ENCODE results near the gene COA7. TPM values are rescaled to one million over a fixed set of nuclear protein-coding genes. Genes with fewer than 3 reads are reported as not detected.

The COA7 gene
- total and polyA plus RNA-seq, 10 of the 15 experiments (the other 5 are each of a cell fraction or from before 2014, with no cell fraction given) = 7.5 to 20.2 (median 15.4) TPM

- no TSS peak for BruUV-seq (replicated peaks)
- Histone ChIP-seq H3K36me3 (ENCODE audit: control insufficient read depth in 2 of 2, insufficient read depth in 2 of 2, low read length in 1 of 2) (no peaks in the 10 kb centered on the region), H3K4me1 (ENCODE audit: control insufficient read depth, insufficient read depth, low read length) (0 out of 2 replicates have a peak, but pooled peaks cover 5% of the 10 kb centered on the region), H2AFZ (ENCODE audit: control insufficient read depth, low read depth, low read length) (no peak overlapping the region), H3K9ac (ENCODE audit: control insufficient read depth, insufficient read depth, low read length) (no peak overlapping the region), H3K79me2 (ENCODE audit: control insufficient read depth, insufficient read depth, low read length) (no peaks in the 10 kb centered on the region), H3K9me3 (replicated peaks; ENCODE audit: control insufficient read depth, insufficient read depth, low read length) (no peaks in the 10 kb centered on the region), H4K20me1 (ENCODE audit: control insufficient read depth, insufficient read depth) (no peaks in the 10 kb centered on the region), H3K27ac (ENCODE audit: control insufficient read depth, insufficient read depth) (no peak overlapping the region), H3K4me3 (no peak overlapping the region), H3K4me2 (ENCODE audit: control insufficient read depth, insufficient read depth) (no peak overlapping the region), H3K27me3 (replicated peaks in 1 of 2; ENCODE audit: control insufficient read depth in 2 of 2, insufficient read depth in 2 of 2, low read length in 1 of 2) (no peaks in the 10 kb centered on the region)
- in situ Hi-C loops (cut with MboI) (no loop called here), intact Hi-C loops (cut with micrococcal nuclease; ENCODE audit: unreplicated experiment) (no loop called here)
- ATAC-seq (no peak), FAIRE-seq (no peak), DNase-seq (ENCODE audit: low read depth, low spot score) (no peak)
- SMC1A ChIA-PET (ENCODE audit: uncharacterized antibody, unreplicated experiment) = no interaction called here
- POLR2A ChIA-PET = no interaction called here
- WGBS (ENCODE audit: insufficient coverage, insufficient replicate concordance, low lambda C conversion rate, missing lambda C conversion rate) = 29% methylated on average over 6 of the region's 6 CpGs
- RAD21 ChIA-PET (ENCODE audit: unreplicated experiment) = no interaction called here
- CTCF ChIA-PET = interaction anchor here (0.7 kb wide), 1 partner anchor 51 kb away, joined by 4 read pairs; no protein-coding TSS in a partner anchor
- TF ChIP-seq HSF1 (IDR thresholded peaks at IDR 0.05; ENCODE audit: low read depth, low read length) (no peak), MYC (IDR thresholded peaks at IDR 0.05; ENCODE audit: insufficient read depth, insufficient read length, insufficient replicate concordance, low read length, severe bottlenecking) (no peak), CREB1 (IDR thresholded peaks at IDR 0.05; ENCODE audit: low read depth) (no peak), E2F8 (IDR thresholded peaks at IDR 0.05; ENCODE audit: low read depth, partially characterized antibody) (no peak), NR2F1 (conservative IDR thresholded peaks at IDR 0.05) (no peak)
Observed at GRCh38 chr1:52645261-52645660, 52.9 kb downstream of the COA7 start.
